Measurements from ENCODE around the gene SYPL1.

SYPL1 gene

GRCh38 chr7:106121189-106121810, 9.2 kb upstream of the SYPL1 start:
- DNase-seq (ENCODE audit: low spot score): no peak

GRCh38 chr7:106120500-106120899, 8.4 kb upstream of the SYPL1 start:
- no peak for DNase-seq (ENCODE audit: low spot score)

DNA sequence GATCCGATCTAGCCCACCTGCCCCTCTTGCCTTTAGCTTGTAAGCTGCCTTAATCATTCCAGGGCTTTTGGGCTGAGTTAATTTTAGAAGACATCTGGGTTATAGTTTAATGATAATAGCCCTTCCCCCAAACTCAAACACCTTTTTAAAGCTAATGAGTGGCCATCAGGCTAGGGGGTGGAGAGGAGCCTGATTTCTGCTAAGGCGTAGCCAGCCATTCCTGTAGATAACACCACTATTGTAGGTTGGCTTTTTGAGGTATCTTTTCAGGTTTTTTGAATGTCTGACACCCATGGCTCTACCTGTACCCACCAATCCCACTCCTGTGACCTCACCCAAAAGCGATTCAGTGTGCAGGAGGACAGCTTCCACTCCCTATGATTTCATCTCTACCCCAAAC, 7.6 kb upstream of the SYPL1 start:
- DNase-seq (ENCODE audit: low spot score): no peak

- no peak for DNase-seq (ENCODE audit: low spot score)
Observed at GRCh38 chr7:106117786-106118544, 5.9 kb upstream of the SYPL1 start.

DNA sequence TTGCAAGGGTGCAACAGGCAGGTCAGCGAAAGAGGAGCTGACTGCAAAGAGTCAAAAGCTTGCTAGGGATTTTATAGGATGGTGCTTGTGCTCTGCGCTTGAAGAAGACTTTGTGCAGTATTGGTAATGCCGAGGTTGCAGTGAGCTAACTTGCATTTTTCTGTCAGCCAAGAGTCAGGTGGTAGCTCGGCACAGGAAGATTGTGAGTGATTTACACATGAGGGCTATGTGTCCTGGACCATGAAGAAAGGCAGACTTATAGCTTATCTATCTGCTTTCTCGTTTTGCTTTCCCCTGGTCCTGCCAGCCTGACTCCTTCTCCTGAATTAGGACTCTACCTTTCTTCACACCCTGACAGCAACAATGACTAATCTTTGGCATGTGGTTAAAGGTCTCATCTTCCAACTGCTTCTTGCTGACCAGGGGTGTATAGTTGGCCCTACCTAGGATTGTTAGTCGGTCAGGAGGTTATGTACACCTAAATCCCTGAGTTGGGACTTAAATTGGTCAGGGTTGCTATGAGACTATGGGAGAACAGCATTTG, 4.1 kb upstream of the SYPL1 start:
- no peak for DNase-seq (ENCODE audit: low spot score)

DNA sequence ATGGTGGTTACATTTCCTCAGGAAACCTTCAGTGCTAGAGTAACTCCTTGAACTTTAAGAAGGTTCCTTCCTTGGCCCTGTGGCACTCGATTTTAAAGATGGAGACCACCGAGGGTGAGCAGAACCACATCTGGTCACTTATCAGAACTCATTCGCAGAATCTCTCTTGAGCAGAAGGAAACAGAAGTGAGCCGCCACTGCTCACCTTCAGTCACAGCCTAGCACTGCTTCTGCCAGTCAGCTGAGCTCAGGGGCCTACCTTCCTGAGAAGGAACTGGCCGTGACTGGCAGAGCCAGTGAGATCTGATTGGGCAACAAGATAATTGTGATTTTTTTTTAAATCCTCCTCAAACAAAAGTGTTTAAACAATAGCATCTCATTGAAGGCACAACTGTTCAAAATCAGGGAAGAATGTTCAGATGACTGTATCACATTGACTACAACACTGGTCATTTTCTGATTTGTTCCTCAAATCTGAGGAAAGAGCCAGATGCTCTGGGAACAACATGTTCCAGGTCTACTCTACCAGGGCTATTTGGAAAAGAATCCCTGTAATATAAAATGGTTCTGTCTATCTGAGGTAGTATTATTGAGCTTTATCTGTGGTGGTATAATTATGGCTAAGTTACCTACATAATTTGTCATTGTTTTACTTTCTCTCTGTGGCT, 2.7 kb upstream of the SYPL1 start:
- DNase-seq (ENCODE audit: low spot score): no peak

GRCh38 chr7:106112972-106113421, 885 bp upstream of the SYPL1 start:
- DNase-seq (ENCODE audit: low spot score): no peak

- DNase-seq (ENCODE audit: low spot score): peak; percentile 37
Observed at GRCh38 chr7:106111655-106112117, 426 bp downstream of the SYPL1 start.

GRCh38 chr7:106110885-106111654, 1.0 kb downstream of the SYPL1 start:
- DNase-seq (ENCODE audit: low spot score): no peak

- no peak for DNase-seq (ENCODE audit: low spot score)
Observed at GRCh38 chr7:106110238-106110560, 1.9 kb downstream of the SYPL1 start.

DNA sequence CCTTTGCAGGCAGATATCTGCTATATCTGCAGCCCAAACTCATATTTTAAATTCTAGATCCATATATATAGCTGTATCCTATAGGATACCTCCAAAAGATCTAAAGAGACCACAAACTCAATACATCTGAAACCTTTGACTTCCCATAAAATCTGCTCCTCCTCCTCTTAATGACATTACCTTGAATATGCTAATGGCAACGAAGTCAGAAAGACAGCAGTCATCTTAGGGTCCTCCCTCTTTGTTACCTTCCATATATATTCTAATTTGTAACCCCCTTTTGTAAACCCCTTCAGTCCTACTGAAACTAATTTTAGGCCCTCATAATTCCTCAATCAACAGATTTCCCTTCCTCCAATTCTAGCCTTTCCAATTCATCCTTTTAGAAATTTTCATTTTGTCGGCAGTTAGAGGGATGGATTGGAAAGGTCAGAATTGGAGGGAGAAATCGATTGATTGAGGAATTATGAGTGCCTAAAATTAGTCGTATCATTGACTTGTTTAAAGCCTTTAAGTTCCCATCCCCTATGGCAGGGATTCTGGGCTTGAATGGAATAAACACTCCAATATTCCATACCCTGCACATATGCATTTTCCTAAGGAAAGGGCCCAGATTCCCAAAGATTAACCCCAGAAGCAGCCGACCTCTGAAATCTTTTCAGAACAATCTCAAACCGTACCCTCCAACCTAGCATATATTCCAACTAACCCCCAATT, 2.4 kb downstream of the SYPL1 start:
- DNase-seq (ENCODE audit: low spot score): no peak

DNA sequence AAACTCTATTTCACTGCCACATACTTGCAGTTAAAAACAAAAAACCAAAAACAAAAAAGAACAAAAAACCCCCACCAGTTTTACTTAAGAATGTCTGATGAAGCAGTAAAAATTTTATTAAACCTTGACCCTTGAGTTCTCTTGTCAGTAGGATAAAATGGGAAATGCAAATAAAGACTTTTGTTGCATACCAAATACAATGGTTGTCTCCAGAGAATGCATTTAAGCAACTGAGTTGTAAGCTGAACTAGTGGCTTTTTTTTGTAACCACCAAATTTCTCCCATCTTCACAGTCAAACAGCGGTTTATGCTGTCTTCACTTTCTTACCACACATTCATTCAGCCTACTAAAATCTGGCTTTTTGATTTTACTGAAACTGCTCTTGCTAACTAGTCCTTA, 3.1 kb downstream of the SYPL1 start:
- DNase-seq (ENCODE audit: low spot score): peak; percentile 43

GRCh38 chr7:106104721-106105260, 7.3 kb downstream of the SYPL1 start:
- no peak for DNase-seq (ENCODE audit: low spot score)

DNA sequence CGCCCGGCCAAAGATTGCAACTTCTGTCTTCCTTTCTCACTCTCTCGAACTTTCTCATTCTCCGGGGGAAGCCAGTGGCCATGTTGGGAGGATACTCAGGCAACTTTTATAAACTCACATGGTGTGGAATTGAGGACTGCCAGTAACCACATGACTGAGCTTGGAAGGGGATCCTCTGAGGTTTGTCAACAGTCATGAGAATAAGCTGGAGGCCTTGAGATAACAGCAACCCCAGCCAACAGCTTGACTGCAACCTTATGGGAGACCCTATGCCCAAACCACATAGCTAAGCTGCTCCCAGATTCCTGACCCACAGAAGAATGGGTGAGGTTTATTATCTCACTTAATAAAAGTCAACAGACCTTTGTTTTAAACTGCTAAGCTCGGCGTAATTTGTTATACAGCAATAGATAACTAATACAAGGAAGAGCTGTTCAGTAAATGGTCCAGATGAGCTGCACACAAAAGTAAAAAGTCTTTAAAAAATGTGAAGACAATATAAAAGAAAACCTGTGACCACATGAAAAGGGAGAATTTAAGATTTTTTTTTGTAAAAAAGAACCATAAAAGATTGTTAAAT, 9.6 kb downstream of the SYPL1 start:
- DNase-seq (ENCODE audit: low spot score): no peak

DNA sequence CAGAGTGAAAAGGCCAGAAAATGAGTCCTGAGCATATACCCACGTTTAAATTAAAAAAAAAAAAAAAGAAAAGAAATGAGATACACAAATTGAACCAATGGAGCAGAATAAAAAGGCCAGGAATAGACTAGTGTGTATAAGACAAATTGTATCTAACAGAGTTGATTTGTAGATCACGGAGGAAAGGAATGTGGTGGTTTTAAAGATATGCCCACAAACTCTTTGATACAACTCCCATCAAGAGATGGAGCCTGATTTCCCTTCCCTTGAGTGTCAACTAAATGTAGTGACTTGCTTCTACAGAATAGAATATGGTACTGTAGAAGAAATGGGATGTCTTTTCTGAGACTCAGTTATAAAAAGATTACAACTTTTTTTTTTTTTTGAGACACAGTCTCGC, 10.4 kb downstream of the SYPL1 start:
- no peak for DNase-seq (ENCODE audit: low spot score)

- no peak for DNase-seq (ENCODE audit: low spot score)
Observed at GRCh38 chr7:106100863-106101629, 11.1 kb downstream of the SYPL1 start.

DNA sequence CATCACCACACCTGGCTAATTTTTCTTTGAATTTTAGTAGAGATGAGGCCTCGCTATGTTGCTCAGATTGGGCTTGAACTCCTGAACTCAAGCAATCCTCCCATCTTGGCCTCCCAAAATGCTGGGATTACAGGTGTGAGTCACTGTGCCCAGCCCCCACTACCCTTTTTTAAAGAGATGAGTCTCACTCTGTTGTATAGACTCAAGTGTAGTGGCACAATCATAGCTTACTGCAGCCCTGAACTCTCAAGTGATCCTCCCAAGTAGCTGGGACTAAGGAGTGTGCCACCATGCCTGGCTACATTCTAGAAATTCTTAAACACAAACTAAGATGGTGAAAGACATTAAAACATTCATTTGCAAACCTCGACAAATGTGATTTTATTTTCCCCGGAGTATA, 12.6 kb downstream of the SYPL1 start:
- no peak for DNase-seq (ENCODE audit: low spot score)

- DNase-seq (ENCODE audit: low spot score): no peak
Observed at GRCh38 chr7:106098889-106099288, 13.2 kb downstream of the SYPL1 start.

GRCh38 chr7:106095634-106096033, 16.5 kb downstream of the SYPL1 start:
- no peak for DNase-seq (ENCODE audit: low spot score)

DNA sequence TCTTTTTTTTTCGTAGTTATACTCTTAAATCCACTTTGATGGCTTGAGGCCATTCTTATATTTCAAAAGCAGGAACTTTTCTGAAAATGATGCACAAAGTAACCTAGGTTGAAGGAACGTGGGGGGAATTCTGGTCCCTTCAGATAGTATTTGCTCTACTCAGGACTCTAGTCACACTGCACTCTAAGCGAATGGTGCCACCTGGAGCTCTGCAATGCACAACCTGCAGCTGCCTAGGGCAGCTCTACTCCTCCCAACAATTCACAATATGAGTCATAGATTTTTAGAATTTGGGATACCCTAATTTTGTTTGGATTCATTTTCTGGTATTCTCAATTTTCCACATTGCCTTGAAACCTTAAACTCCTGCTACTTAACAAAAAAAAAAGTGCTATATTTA, 17.3 kb downstream of the SYPL1 start:
- no peak for DNase-seq (ENCODE audit: low spot score)

Measured in activated CD4-positive, alpha-beta T cell treated with anti-CD3 and anti-CD28 coated beads, Interleukin-2, Interleukin-4, amounts not matched to agents 100 ng/mL and 50 ng/mL, durations not matched to agents 16 hours and 8 hours (primary cell).